LNCAP (cell line): ENCODE measurements around the gene AK2.
A peak's percentile ranks its signal among the peaks of the same experiment; 100 is the strongest.

Experiments used
- CTCF ChIP-seq: fragments of 450-650 bp; IDR thresholded peaks from 2 replicates; pipeline ENCODE4 v1.5.1; 2017; ENCODE audit warnings: mild to moderate bottlenecking

Gene AK2

GRCh38 chr1:33036526-33037503, at the start of gene AK2:
AK2 (minus strand) TSS chr1:33036883; CDS start chr1:33036828, 55 bp downstream.
- TF ChIP-seq CTCF = no peak

- TF ChIP-seq CTCF = peak; percentile 88
These were observed 49.7 kb upstream of the AK2 start for GRCh38 chr1:33086384-33086850.

- no peak for TF ChIP-seq CTCF
These were observed 48.6 kb upstream of the AK2 start for GRCh38 chr1:33085332-33085731.

GRCh38 chr1:33082575-33083108, 46.0 kb upstream of the AK2 start:
- no peak for TF ChIP-seq CTCF

GRCh38 chr1:33081554-33082305, 45.0 kb upstream of the AK2 start:
- no peak for TF ChIP-seq CTCF

GRCh38 chr1:33080885-33081553, 44.3 kb upstream of the AK2 start, which contains the start of gene AZIN2:
AZIN2 (plus strand) TSS chr1:33081153; CDS start chr1:33082250, 1,097 bp downstream.
- no peak for TF ChIP-seq CTCF

- no peak for TF ChIP-seq CTCF
These were observed 43.7 kb upstream of the AK2 start for GRCh38 chr1:33080373-33080772.
